ENCODE data around the gene NUP54.

DNA sequence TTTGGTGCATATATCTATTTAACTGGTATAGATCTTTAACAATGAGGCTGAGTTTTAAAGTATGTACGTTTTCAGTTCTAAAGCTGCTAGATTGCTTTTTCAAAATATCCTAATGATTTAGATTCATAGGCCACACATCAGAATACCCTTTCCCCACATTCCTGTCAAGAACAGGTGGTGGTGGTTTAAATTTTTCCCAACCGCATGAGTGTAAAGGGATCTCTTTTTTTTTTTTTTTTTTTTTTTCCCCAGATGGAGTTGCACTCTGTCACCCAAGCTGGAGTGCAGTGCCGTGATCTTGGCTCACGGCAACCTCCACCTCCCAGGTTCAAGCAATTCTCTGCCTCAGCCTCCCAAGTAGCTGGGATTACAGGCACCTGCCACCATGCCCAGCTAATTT lies 28.0 kb downstream of the NUP54 start:
- TF ChIP-seq POLR2A (IDR thresholded peaks at IDR 0.05): no peak
- TF ChIP-seq, protein P1, sequence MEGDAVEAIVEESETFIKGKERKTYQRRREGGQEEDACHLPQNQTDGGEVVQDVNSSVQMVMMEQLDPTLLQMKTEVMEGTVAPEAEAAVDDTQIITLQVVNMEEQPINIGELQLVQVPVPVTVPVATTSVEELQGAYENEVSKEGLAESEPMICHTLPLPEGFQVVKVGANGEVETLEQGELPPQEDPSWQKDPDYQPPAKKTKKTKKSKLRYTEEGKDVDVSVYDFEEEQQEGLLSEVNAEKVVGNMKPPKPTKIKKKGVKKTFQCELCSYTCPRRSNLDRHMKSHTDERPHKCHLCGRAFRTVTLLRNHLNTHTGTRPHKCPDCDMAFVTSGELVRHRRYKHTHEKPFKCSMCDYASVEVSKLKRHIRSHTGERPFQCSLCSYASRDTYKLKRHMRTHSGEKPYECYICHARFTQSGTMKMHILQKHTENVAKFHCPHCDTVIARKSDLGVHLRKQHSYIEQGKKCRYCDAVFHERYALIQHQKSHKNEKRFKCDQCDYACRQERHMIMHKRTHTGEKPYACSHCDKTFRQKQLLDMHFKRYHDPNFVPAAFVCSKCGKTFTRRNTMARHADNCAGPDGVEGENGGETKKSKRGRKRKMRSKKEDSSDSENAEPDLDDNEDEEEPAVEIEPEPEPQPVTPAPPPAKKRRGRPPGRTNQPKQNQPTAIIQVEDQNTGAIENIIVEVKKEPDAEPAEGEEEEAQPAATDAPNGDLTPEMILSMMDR (IDR thresholded peaks at IDR 0.05): no peak
